ENCODE data around the gene SERTAD2.
A peak's percentile ranks its signal among the peaks of the same experiment; 100 is the strongest.

The SERTAD2 gene

GRCh38 chr2:64655873-64656272 is 2.2 kb upstream of the SERTAD2 start:
- in situ Hi-C loops (cut with HindIII; ENCODE audit: low pct_ligation_motif_present, low sequenced_read_pairs), result loop anchor here (25.0 kb wide), 1 partner anchor 206 kb away; no protein-coding TSS in a partner anchor
- Histone ChIP-seq H3K27ac (no peak overlapping the region), H3K27me3 (replicated peaks) (no peaks in the 10 kb centered on the region), H3K4me3 (ENCODE audit: low read depth, low read length) (no peak overlapping the region), H3K36me3 (replicated peaks) (no peaks in the 10 kb centered on the region)
- TF ChIP-seq CTCF (IDR thresholded peaks at IDR 0.05; ENCODE audit: low read depth, low read length, missing control alignments), result no peak
- no peak for DNase-seq

GRCh38 chr2:64655018-64655664 is 1.4 kb upstream of the SERTAD2 start:
- no peaks in the 10 kb centered on the region for H3K36me3 ChIP-seq (replicated peaks)
- no peaks in the 10 kb centered on the region for H3K27me3 ChIP-seq (replicated peaks)
- TF ChIP-seq CTCF (IDR thresholded peaks at IDR 0.05; ENCODE audit: low read depth, low read length, missing control alignments), result peak; percentile 59
- H3K4me3 ChIP-seq (ENCODE audit: low read depth, low read length), result no peak overlapping the region
- in situ Hi-C loops (cut with HindIII; ENCODE audit: low pct_ligation_motif_present, low sequenced_read_pairs), result loop anchor here (25.0 kb wide), 1 partner anchor 207 kb away; no protein-coding TSS in a partner anchor
- DNase-seq, result no peak
- H3K27ac ChIP-seq, result no peak overlapping the region

GRCh38 chr2:64654063-64654811 is 524 bp upstream of the SERTAD2 start:
- H3K36me3 ChIP-seq (replicated peaks), result no peaks in the 10 kb centered on the region
- H3K27ac ChIP-seq, result peak overlapping the region; percentile 82
- no peaks in the 10 kb centered on the region for H3K27me3 ChIP-seq (replicated peaks)
- TF ChIP-seq CTCF (IDR thresholded peaks at IDR 0.05; ENCODE audit: low read depth, low read length, missing control alignments), result no peak
- peak; percentile 73 for DNase-seq
- H3K4me3 ChIP-seq (ENCODE audit: low read depth, low read length), result peak overlapping the region; percentile 70
- in situ Hi-C loops (cut with HindIII; ENCODE audit: low pct_ligation_motif_present, low sequenced_read_pairs), result loop anchor here (25.0 kb wide), 1 partner anchor 208 kb away; no protein-coding TSS in a partner anchor

GRCh38 chr2:64652231-64653108 is 1.2 kb downstream of the SERTAD2 start:
- Histone ChIP-seq H3K4me3 (ENCODE audit: low read depth, low read length) (peak overlapping the region; percentile 74), H3K27ac (peak overlapping the region; percentile 72), H3K36me3 (replicated peaks) (no peaks in the 10 kb centered on the region), H3K27me3 (replicated peaks) (no peaks in the 10 kb centered on the region)
- DNase-seq, result no peak
- TF ChIP-seq CTCF (IDR thresholded peaks at IDR 0.05; ENCODE audit: low read depth, low read length, missing control alignments), result no peak
- in situ Hi-C loops (cut with HindIII; ENCODE audit: low pct_ligation_motif_present, low sequenced_read_pairs), result loop anchor here (25.0 kb wide), 1 partner anchor 210 kb away; no protein-coding TSS in a partner anchor

- Histone ChIP-seq H3K27me3 (replicated peaks) (no peaks in the 10 kb centered on the region), H3K4me3 (ENCODE audit: low read depth, low read length) (no peak overlapping the region), H3K27ac (no peak overlapping the region), H3K36me3 (replicated peaks) (no peaks in the 10 kb centered on the region)
- no peak for TF ChIP-seq CTCF (IDR thresholded peaks at IDR 0.05; ENCODE audit: low read depth, low read length, missing control alignments)
- no peak for DNase-seq
- in situ Hi-C loops (cut with HindIII; ENCODE audit: low pct_ligation_motif_present, low sequenced_read_pairs), result loop anchor here (25.0 kb wide), 1 partner anchor 211 kb away; no protein-coding TSS in a partner anchor
These were observed 2.1 kb downstream of the SERTAD2 start for GRCh38 chr2:64651590-64651989.

All from brain microvascular endothelial cell (primary cell).